Epithelial cell of proximal tubule (primary cell): ENCODE results near the gene DEPDC5. TPM values are rescaled to one million over a fixed set of nuclear protein-coding genes. Genes with fewer than 3 reads are reported as not detected.
"Not testable (repeated sequence)": the region's sequence is repeated elsewhere in the genome, so short reads cannot be mapped to it uniquely, and the experiment has no call there.

Experiments used
- DNase-seq: peaks from one replicate; pipeline ENCODE4 v3.0.0-alpha.2; 2011; ENCODE audit warnings: low read depth
- H3K4me3 ChIP-seq: 2 replicates; pipeline ENCODE4 v1.5.1; 2011; ENCODE audit warnings: low read depth, mild to moderate bottlenecking, low read length
- total RNA-seq: library from RNA; depleted of rRNA; stranded (reverse); fragments of >200 nt; gene quantifications from 2 replicates; pipeline ENCODE4 v1.2.3, GENCODE V29; 2015
- TF ChIP-seq, protein P1 (sequence below): conservative IDR thresholded peaks from 2 replicates; pipeline ENCODE4 v1.5.1; 2012; ENCODE audit warnings: low read depth, mild to moderate bottlenecking, low read length

Gene DEPDC5
- total RNA-seq, 1 donor from 2014 or later, result 5.4 TPM

DNA sequence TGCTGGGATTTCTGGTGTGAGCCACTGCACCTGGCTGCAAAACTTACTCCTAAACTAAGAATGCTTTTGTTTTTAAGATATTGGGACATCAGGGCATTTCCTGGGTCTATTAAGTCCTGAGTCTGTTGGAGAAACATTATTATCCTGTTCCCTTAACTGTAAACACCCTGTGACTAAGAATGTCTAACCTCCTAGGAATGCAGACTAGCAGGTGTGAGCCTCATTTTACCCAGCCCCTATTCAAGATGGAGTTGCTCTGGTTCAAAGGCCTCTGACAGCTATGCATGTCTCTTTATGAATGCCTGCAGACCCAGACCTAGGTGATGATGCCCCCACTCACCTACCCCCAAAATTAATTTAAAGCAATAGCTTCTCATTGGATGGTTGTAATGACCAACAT, 46.2 kb downstream of the DEPDC5 start:
- DNase-seq, result peak; percentile 27
- no peak overlapping the region for H3K4me3 ChIP-seq
- TF ChIP-seq, protein P1, sequence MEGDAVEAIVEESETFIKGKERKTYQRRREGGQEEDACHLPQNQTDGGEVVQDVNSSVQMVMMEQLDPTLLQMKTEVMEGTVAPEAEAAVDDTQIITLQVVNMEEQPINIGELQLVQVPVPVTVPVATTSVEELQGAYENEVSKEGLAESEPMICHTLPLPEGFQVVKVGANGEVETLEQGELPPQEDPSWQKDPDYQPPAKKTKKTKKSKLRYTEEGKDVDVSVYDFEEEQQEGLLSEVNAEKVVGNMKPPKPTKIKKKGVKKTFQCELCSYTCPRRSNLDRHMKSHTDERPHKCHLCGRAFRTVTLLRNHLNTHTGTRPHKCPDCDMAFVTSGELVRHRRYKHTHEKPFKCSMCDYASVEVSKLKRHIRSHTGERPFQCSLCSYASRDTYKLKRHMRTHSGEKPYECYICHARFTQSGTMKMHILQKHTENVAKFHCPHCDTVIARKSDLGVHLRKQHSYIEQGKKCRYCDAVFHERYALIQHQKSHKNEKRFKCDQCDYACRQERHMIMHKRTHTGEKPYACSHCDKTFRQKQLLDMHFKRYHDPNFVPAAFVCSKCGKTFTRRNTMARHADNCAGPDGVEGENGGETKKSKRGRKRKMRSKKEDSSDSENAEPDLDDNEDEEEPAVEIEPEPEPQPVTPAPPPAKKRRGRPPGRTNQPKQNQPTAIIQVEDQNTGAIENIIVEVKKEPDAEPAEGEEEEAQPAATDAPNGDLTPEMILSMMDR, result no peak

DNA sequence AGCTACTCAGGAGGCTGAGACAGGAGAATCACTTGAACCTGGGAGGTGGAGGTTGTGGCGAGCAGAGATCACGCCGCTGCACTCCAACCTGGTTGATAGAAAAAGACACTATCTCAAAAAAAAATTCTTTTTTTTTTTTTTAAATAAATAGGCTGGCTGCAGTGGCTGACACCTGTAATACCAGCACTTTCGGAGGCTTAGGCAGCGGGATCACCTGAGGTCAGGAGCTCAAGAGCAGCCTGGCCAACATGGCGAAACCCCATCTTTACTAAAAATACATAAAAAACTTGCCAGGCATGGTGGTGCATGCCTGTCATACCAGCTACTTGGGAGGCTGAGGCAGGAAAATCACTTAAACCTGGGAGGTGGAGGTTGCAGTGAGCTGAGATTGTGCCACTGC, 47.0 kb downstream of the DEPDC5 start:
- H3K4me3 ChIP-seq, DNase-seq: not testable (repeated sequence)

DNA sequence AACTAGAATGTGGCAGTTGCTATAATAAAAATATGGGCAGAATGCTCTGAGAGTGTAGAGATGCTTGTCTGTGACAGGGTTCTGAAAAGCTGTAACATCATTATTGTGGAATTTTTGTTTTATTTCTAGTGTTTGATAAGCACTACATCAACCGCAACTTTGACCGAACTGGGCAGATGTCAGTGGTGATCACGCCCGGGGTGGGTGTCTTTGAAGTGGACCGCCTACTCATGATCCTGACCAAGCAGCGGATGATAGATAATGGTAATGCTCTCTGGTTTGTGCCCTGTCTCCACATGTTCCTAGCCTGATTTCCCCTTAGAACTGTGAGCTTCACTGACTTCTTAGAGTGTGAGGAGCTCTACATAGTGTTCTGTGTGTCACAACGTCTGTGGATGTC, 48.8 kb downstream of the DEPDC5 start:
- H3K4me3 ChIP-seq, result no peak overlapping the region
- TF ChIP-seq, protein P1, result no peak
- no peak for DNase-seq

DNA sequence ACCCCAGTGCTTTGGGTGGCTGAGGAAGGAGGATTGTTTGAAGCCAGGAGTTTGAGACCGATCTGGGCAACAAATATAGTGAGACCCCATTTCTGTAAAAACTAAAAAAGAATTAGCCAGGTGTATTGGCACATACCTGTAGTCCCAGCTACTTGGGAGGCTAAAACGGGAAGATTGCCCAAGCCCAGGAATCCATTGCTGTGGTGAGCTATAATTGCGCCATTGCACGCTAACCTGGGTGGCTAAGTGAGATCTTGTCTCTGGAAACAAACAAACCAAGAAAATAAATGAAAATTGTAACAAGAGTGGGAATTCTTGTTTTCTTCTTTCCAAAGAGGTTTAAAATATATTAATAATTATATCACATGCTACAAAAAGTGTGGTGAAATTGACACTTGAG, 52.9 kb downstream of the DEPDC5 start:
- no peak overlapping the region for H3K4me3 ChIP-seq
- TF ChIP-seq, protein P1, result no peak
- DNase-seq, result no peak

DNA sequence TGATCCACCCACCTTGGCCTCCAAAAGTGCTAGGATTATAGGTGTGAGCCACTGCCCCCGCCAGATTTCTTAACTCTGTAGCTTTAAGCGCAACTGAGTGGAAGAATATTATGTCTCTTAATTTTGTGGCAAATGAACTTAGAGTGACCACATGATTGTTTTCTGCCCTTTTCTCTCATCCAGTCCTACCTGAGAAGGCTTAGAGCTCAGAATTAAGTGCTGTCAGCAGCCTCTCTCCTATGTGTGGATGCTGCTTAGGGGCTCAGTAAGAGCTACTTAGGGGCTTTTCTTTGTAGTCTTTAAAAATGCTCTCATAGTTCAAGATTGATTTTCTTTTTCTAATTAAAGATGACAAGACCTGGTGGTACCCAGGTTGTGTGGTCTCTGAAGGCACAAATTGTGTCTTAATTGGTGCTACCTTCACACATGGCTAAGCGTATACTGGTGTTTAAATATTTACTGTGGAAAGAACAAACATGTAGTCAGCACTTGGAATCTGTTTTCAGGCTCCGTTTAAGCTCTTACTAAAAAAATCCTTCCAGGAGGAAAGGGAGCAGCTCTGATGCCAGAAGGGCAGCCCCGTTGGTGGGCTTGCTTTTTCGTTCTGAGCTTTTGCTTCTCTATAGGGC, 59.3 kb downstream of the DEPDC5 start:
- no peak overlapping the region for H3K4me3 ChIP-seq
- TF ChIP-seq, protein P1, result no peak
- DNase-seq, result no peak

DNA sequence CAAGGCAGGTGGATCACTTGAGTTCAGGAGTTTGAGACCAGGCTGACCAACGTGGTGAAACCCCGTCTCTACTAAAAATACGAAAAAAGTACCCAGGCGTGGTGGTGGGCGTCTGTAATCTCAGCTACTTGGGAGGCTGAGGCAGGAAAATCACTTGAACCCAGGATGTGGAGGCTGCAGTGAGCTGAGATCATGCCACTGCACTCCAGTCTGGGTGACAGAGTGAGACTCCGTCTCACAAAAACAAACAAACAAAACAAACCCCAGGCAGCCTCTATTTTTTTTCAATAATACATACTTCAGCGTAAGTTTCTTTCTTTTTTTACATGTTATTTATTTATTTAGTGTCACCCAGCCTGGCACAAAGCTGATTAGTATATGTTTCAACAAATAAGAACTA, 60.1 kb downstream of the DEPDC5 start:
- not testable (repeated sequence) for DNase-seq, H3K4me3 ChIP-seq

DNA sequence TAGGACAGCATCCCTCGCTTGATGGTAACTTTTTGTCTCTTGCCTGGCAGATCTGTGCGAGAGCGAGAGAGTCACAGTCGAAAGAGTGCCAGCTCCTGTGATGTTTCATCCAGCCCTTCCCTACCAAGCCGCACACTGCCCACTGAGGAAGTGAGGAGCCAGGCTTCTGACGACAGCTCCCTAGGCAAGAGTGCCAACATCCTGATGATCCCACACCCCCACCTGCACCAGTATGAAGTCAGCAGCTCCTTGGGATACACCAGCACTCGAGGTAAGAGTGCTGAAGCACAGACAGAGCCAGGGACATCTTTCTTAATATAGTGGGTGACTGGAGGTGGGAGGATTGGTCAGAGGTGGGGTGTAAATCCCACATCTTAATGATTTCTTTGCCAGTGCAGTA, 61.1 kb downstream of the DEPDC5 start:
- no peak overlapping the region for H3K4me3 ChIP-seq
- TF ChIP-seq, protein P1, result no peak
- DNase-seq, result no peak

DNA sequence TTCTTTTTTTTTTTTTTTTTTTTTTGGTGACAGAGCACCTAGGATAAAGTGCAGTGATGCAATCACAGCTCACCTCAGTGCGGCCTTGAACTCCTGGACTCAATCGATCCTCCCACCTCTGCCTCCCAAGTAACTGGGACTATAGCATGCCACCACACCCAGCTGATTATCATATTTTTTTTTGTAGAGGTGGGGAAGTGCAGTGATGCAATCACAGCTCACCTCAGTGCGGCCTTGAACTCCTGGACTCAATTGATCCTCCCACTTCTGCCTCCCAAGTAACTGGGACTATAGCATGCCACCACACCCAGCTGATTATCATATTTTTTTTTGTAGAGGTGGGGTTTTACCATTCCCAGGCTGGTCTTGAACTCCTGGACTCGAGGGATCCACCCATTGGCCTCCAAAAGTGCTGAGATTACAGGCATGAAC, 61.6 kb downstream of the DEPDC5 start:
- not testable (repeated sequence) for H3K4me3 ChIP-seq, DNase-seq

DNA sequence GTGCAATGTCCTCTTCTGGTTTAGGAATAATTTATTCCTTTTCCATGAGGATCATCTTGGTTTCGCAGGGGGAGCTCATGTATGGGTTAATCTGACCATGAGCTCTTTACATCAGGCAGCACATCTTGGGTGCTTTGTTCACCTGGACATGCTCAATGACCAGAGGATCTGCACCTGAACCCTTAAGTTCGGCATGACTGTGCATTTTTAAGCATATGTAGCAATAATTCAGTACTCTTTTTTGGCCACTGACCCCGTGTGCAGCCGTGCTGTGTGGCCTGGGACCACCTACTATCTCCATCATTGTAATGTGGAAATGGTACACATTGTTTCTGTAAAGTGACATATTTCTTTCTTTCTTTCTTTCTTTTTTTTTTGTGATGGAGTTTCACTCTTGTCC, 62.9 kb downstream of the DEPDC5 start:
- H3K4me3 ChIP-seq, result no peak overlapping the region
- DNase-seq, result no peak
- TF ChIP-seq, protein P1, result no peak
